GM23338 (cell line): ENCODE measurements around the gene THNSL1. TPM values are rescaled to one million over a fixed set of nuclear protein-coding genes. Genes with fewer than 3 reads are reported as not detected.

Source experiments
- ATAC-seq: fragments of 200-7000 bp; cut with Tn5 transposase; 3 replicates; pipeline ENCODE4 v1.9.1; 2020
- DNase-seq: peaks from one replicate; pipeline ENCODE4 v3.0.0-alpha.2; 2015; ENCODE audit warnings: low spot score
- H2AFZ ChIP-seq: fragments of 200-600 bp; sonication (generic); 2 replicates; pipeline ENCODE4 v1.8.0; 2016; ENCODE audit warnings: antibody characterized with exemption, mild to moderate bottlenecking, moderate library complexity
- H3F3A ChIP-seq: fragments of 200-600 bp; sonication (generic); replicated peaks from 2 replicates; pipeline ENCODE4 v1.8.0; 2017; ENCODE audit warnings: antibody characterized with exemption, mixed run types, low read depth
- H3K27ac ChIP-seq: fragments of 200-600 bp; sonication (generic); 2 replicates; pipeline ENCODE4 v1.6.1; 2016; ENCODE audit warnings: low read depth
- H3K27me3 ChIP-seq: fragments of 200-600 bp; sonication (generic); 2 replicates; pipeline ENCODE4 v1.8.0; 2016; ENCODE audit warnings: mild to moderate bottlenecking, mixed run types, moderate library complexity; ENCODE audit not compliant: insufficient read depth
- H3K36me3 ChIP-seq: fragments of 200-600 bp; sonication (generic); 2 replicates; pipeline ENCODE4 v1.8.0; 2016; ENCODE audit warnings: mild to moderate bottlenecking; ENCODE audit not compliant: insufficient read depth
- H3K4me1 ChIP-seq: fragments of 200-600 bp; sonication (generic); 2 replicates; pipeline ENCODE4 v1.8.0; 2016; ENCODE audit warnings: mild to moderate bottlenecking, moderate library complexity; ENCODE audit not compliant: insufficient read depth
- H3K4me2 ChIP-seq: fragments of 200-600 bp; sonication (generic); 2 replicates; pipeline ENCODE4 v1.7.1; 2017; ENCODE audit warnings: mixed run types
- H3K4me3 ChIP-seq: fragments of 200-600 bp; sonication (generic); 2 replicates; pipeline ENCODE4 v1.6.1; 2016; ENCODE audit warnings: mixed run types
- H3K79me2 ChIP-seq: fragments of 200-600 bp; sonication (generic); replicated peaks from 2 replicates; pipeline ENCODE4 v1.8.0; 2017; ENCODE audit warnings: mild to moderate bottlenecking; ENCODE audit not compliant: insufficient read depth
- H3K9me2 ChIP-seq: fragments of 200-600 bp; sonication (generic); 2 replicates; pipeline ENCODE4 v1.8.0; 2017; ENCODE audit not compliant: insufficient read depth
- H4K20me1 ChIP-seq: fragments of 200-600 bp; sonication (generic); replicated peaks from 2 replicates; pipeline ENCODE4 v1.8.0; 2017; ENCODE audit warnings: mild to moderate bottlenecking; ENCODE audit not compliant: insufficient read depth
- H3K27ac Mint-ChIP-seq: 2 replicates; pipeline ENCODE4 v1.8.0; 2020; ENCODE audit warnings: inconsistent platforms, mild to moderate bottlenecking, moderate library complexity, mixed read lengths
- H3K27me3 Mint-ChIP-seq: 3 replicates; pipeline ENCODE4 v1.8.0; 2022; ENCODE audit warnings: low read depth, mild to moderate bottlenecking, moderate library complexity, mixed read lengths, inconsistent platforms; ENCODE audit not compliant: insufficient read depth, poor library complexity
- H3K36me3 Mint-ChIP-seq: 3 replicates; pipeline ENCODE4 v1.8.0; 2021; ENCODE audit warnings: low read depth, mild to moderate bottlenecking, inconsistent platforms, moderate library complexity, mixed read lengths
- H3K4me1 Mint-ChIP-seq: 3 replicates; pipeline ENCODE4 v1.8.0; 2020; ENCODE audit warnings: mild to moderate bottlenecking, inconsistent platforms, mixed read lengths
- H3K4me3 Mint-ChIP-seq: 3 replicates; pipeline ENCODE4 v1.8.0; 2021; ENCODE audit warnings: moderate library complexity, mild to moderate bottlenecking, inconsistent platforms, mixed read lengths
- H3K9me3 Mint-ChIP-seq: 3 replicates; pipeline ENCODE4 v1.8.0; 2020; ENCODE audit warnings: moderate library complexity, mild to moderate bottlenecking, inconsistent platforms, mixed read lengths
- CREB1 ChIP-seq: fragments of 250-450 bp; sonication (Bioruptor Pico); IDR thresholded peaks from 2 replicates; pipeline ENCODE4 v1.5.0; 2020; ENCODE audit warnings: low read depth, mild to moderate bottlenecking, moderate library complexity
- CTCF ChIP-seq, 2 experiments: fragments of 200-600 bp in 1 of 2; sonication (generic) in 1 of 2; conservative IDR thresholded peaks; 2 replicates each; pipeline versions ENCODE4 v1.5.1 to v1.6.1; 2016 to 2017; ENCODE audit warnings: antibody characterized with exemption in 2 of 2, low read depth in 2 of 2, mild to moderate bottlenecking in 2 of 2, moderate library complexity in 1 of 2
- EZH2 ChIP-seq: fragments of 200-600 bp; sonication (generic); IDR thresholded peaks from one replicate; pipeline ENCODE4 v1.8.0; 2017; ENCODE audit warnings: antibody characterized with exemption, mild to moderate bottlenecking, low read depth; ENCODE audit not compliant: unreplicated experiment
- JUNB ChIP-seq: IDR thresholded peaks from one replicate; pipeline ENCODE4 v1.6.1; 2016; ENCODE audit warnings: antibody characterized with exemption; ENCODE audit not compliant: unreplicated experiment
- NANOG ChIP-seq: IDR thresholded peaks from 2 replicates; pipeline ENCODE4 v1.6.1; 2016; ENCODE audit warnings: antibody characterized with exemption, borderline replicate concordance
- POLR2AphosphoS5 ChIP-seq: IDR thresholded peaks from 2 replicates; pipeline ENCODE4 v1.6.1; 2016; ENCODE audit warnings: antibody characterized with exemption, low read depth
- REST ChIP-seq: IDR thresholded peaks from one replicate; pipeline ENCODE4 v1.6.1; 2018; ENCODE audit warnings: antibody characterized with exemption; ENCODE audit not compliant: unreplicated experiment
- ZNF331 ChIP-seq: fragments of 250-450 bp; sonication (Bioruptor Pico); IDR thresholded peaks from 2 replicates; pipeline ENCODE4 v1.5.0; 2020; ENCODE audit warnings: low read depth, mild to moderate bottlenecking, moderate library complexity
- polyA plus RNA-seq: library from polyadenylated mRNA; unstranded; fragments of >200 nt; fragmentation: Nextera tagmentation; extraction: Ambion mirVana; gene quantifications from 2 replicates; pipeline ENCODE4 v1.2.1, GENCODE V29; 2016
- total RNA-seq: library from RNA; depleted of rRNA; stranded (reverse); fragments of >200 nt; shearing (Covaris generic); gene quantifications from 2 replicates; pipeline ENCODE4 v1.2.3, GENCODE V29; 2014
- TF ChIP-seq, protein P1 (sequence below): fragments of 250-450 bp; sonication (Bioruptor Pico); IDR thresholded peaks from 2 replicates; pipeline ENCODE4 v1.5.0; 2020; ENCODE audit warnings: mild to moderate bottlenecking, moderate library complexity

THNSL1 gene
- total and polyA plus RNA-seq, 2 experiments from 2014 or later: 2.6 to 5.8 TPM

DNA sequence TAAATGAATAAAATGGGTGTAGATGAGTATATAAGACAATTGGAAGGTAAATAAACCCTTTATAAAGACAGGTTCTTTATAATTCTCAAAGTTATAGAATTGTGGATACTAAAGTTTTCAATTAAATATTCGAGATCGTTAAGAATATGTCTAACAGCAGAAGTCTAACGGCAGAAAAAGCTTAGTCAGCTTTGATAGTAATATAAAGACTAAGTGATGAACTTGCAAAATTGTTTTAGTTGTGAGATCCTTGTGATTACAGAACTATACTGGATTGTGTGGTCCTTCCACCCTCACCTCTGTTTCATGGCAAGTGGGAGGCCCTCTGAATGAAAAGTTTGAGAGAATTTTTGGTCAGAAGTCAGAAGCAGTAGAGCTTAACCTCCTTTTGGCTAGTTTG lies 2.3 kb downstream of the THNSL1 start:
- H4K20me1 ChIP-seq: no peaks in the 10 kb centered on the region
- H3K79me2 ChIP-seq: no peaks in the 10 kb centered on the region
- Mint-ChIP-seq H3K9me3 (no peaks in the 10 kb centered on the region), H3K27me3 (peaks cover 11% of the 10 kb centered on the region), H3K4me3 (no peak overlapping the region), H3K27ac (no peak overlapping the region), H3K36me3 (no peaks in the 10 kb centered on the region; the same call in 2 of the 3 replicates), H3K4me1 (peaks cover 5% of the 10 kb centered on the region; the same call in 2 of the 3 replicates)
- no peak overlapping the region for H3K4me3 ChIP-seq
- no peak overlapping the region for H2AFZ ChIP-seq
- H3K9me2 ChIP-seq: no peaks in the 10 kb centered on the region
- H3K27me3 ChIP-seq: no peaks in the 10 kb centered on the region
- ATAC-seq: no peak
- TF ChIP-seq NANOG (no peak), CTCF (conservative IDR thresholded peaks at IDR 0.05; ENCODE audit: low read depth in 2 of 2) (no peak), REST (no peak), EZH2 (no peak), JUNB (no peak), ZNF331 (CRISPR knock-in tag) (no peak), POLR2AphosphoS5 (no peak)
- no peak for DNase-seq
- H3K27ac ChIP-seq: no peak overlapping the region
- H3K4me1 ChIP-seq: peaks cover 10% of the 10 kb centered on the region
- H3K4me2 ChIP-seq: no peak overlapping the region
- no peaks in the 10 kb centered on the region for H3K36me3 ChIP-seq
- no peaks in the 10 kb centered on the region for H3F3A ChIP-seq

DNA sequence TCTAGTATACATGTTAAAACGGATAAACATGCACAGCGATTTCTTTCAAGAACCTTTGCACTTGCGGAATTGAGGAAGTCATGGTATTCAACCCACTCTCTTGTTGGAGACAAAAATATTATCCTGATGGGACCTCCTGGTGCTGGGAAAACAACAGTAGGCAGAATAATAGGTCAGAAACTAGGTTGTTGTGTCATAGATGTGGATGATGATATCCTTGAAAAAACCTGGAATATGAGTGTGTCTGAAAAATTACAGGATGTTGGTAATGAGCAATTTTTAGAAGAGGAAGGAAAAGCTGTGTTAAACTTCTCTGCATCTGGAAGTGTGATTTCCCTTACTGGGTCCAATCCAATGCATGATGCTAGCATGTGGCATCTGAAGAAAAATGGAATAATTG lies 6.9 kb downstream of the THNSL1 start:
- H3K36me3 ChIP-seq: no peaks in the 10 kb centered on the region
- H3K4me3 ChIP-seq: no peak overlapping the region
- Mint-ChIP-seq H3K27me3 (no peaks in the 10 kb centered on the region), H3K4me1 (no peaks in the 10 kb centered on the region), H3K27ac (no peak overlapping the region), H3K4me3 (no peak overlapping the region), H3K9me3 (no peaks in the 10 kb centered on the region), H3K36me3 (no peaks in the 10 kb centered on the region)
- no peak overlapping the region for H2AFZ ChIP-seq
- no peaks in the 10 kb centered on the region for H3K4me1 ChIP-seq
- DNase-seq (no peak), ATAC-seq (no peak)
- H3K9me2 ChIP-seq: no peaks in the 10 kb centered on the region
- H3K27me3 ChIP-seq: no peaks in the 10 kb centered on the region
- no peaks in the 10 kb centered on the region for H4K20me1 ChIP-seq
- H3K79me2 ChIP-seq: no peaks in the 10 kb centered on the region
- no peak overlapping the region for H3K27ac ChIP-seq
- no peaks in the 10 kb centered on the region for H3F3A ChIP-seq
- H3K4me2 ChIP-seq: no peak overlapping the region
- TF ChIP-seq, protein P1, sequence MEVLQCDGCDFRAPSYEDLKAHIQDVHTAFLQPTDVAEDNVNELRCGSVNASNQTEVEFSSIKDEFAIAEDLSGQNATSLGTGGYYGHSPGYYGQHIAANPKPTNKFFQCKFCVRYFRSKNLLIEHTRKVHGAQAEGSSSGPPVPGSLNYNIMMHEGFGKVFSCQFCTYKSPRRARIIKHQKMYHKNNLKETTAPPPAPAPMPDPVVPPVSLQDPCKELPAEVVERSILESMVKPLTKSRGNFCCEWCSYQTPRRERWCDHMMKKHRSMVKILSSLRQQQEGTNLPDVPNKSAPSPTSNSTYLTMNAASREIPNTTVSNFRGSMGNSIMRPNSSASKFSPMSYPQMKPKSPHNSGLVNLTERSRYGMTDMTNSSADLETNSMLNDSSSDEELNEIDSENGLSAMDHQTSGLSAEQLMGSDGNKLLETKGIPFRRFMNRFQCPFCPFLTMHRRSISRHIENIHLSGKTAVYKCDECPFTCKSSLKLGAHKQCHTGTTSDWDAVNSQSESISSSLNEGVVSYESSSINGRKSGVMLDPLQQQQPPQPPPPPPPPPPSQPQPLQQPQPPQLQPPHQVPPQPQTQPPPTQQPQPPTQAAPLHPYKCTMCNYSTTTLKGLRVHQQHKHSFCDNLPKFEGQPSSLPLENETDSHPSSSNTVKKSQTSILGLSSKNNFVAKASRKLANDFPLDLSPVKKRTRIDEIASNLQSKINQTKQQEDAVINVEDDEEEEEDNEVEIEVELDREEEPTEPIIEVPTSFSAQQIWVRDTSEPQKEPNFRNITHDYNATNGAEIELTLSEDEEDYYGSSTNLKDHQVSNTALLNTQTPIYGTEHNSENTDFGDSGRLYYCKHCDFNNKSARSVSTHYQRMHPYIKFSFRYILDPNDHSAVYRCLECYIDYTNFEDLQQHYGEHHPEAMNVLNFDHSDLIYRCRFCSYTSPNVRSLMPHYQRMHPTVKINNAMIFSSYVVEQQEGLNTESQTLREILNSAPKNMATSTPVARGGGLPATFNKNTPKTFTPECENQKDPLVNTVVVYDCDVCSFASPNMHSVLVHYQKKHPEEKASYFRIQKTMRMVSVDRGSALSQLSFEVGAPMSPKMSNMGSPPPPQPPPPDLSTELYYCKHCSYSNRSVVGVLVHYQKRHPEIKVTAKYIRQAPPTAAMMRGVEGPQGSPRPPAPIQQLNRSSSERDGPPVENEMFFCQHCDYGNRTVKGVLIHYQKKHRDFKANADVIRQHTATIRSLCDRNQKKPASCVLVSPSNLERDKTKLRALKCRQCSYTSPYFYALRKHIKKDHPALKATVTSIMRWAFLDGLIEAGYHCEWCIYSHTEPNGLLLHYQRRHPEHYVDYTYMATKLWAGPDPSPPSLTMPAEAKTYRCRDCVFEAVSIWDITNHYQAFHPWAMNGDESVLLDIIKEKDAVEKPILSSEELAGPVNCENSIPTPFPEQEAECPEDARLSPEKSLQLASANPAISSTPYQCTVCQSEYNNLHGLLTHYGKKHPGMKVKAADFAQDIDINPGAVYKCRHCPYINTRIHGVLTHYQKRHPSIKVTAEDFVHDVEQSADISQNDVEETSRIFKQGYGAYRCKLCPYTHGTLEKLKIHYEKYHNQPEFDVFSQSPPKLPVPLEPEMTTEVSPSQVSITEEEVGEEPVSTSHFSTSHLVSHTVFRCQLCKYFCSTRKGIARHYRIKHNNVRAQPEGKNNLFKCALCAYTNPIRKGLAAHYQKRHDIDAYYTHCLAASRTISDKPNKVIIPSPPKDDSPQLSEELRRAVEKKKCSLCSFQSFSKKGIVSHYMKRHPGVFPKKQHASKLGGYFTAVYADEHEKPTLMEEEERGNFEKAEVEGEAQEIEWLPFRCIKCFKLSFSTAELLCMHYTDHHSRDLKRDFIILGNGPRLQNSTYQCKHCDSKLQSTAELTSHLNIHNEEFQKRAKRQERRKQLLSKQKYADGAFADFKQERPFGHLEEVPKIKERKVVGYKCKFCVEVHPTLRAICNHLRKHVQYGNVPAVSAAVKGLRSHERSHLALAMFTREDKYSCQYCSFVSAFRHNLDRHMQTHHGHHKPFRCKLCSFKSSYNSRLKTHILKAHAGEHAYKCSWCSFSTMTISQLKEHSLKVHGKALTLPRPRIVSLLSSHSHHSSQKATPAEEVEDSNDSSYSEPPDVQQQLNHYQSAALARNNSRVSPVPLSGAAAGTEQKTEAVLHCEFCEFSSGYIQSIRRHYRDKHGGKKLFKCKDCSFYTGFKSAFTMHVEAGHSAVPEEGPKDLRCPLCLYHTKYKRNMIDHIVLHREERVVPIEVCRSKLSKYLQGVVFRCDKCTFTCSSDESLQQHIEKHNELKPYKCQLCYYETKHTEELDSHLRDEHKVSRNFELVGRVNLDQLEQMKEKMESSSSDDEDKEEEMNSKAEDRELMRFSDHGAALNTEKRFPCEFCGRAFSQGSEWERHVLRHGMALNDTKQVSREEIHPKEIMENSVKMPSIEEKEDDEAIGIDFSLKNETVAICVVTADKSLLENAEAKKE (CRISPR knock-in tag): no peak
- no peak for TF ChIP-seq CREB1
